NT2/D1 (cell line): ENCODE data around the gene RHO.

ENCODE experiments used
- SUZ12 ChIP-seq: IDR thresholded peaks from 2 replicates; pipeline ENCODE4 v1.6.1; 2011; ENCODE audit not compliant: insufficient read length, insufficient read depth; ENCODE audit errors: extremely low read depth
- YY1 ChIP-seq: IDR thresholded peaks from 2 replicates; pipeline ENCODE4 v1.6.1; 2011; ENCODE audit not compliant: insufficient read length, insufficient read depth
- ZNF274 ChIP-seq: IDR thresholded peaks from 2 replicates; pipeline ENCODE4 v1.6.1; 2011; ENCODE audit warnings: mild to moderate bottlenecking, low read depth, low read length

GRCh38 chr3:129567176-129567705, 38.8 kb downstream of the RHO start:
- TF ChIP-seq SUZ12 (no peak), ZNF274 (no peak), YY1 (no peak)
